Natural killer cell (primary cell): Measurements from ENCODE around the gene PKHD1. TPM values are rescaled to one million over a fixed set of nuclear protein-coding genes. Genes with fewer than 3 reads are reported as not detected.

Source experiments
- ATAC-seq, 3 donors: fragments of 150-1000 bp in 2 of 3; fragments of 200-7000 bp in 1 of 3; cut with Tn5 transposase; 1 replicate in 1 of 3; 2 replicates in 2 of 3; pipeline ENCODE4 v1.10.0; 2021; ENCODE audit warnings: mild to moderate bottlenecking in 2 of 3, moderate library complexity in 2 of 3
- DNase-seq, 2 donors: peaks; one replicate each; pipeline versions ENCODE4 v3.0.0 to v3.0.0-alpha.2; 2013 to 2021; ENCODE audit warnings: mixed read lengths in 1 of 2
- H3K27ac ChIP-seq: one replicate; pipeline ENCODE4 v1.5.1; 2013; ENCODE audit warnings: mild to moderate bottlenecking, low read length
- H3K27me3 ChIP-seq: one replicate; pipeline ENCODE4 v1.6.1; 2013; ENCODE audit warnings: low read length; ENCODE audit not compliant: control insufficient read depth, insufficient read depth
- H3K36me3 ChIP-seq: one replicate; pipeline ENCODE4 v1.6.1; 2013; ENCODE audit warnings: low read length; ENCODE audit not compliant: control insufficient read depth, insufficient read depth
- H3K4me1 ChIP-seq: one replicate; pipeline ENCODE4 v1.6.1; 2013; ENCODE audit warnings: low read length; ENCODE audit not compliant: control insufficient read depth, insufficient read depth
- H3K4me3 ChIP-seq: one replicate; pipeline ENCODE4 v1.5.1; 2013; ENCODE audit warnings: low read length
- H3K9me3 ChIP-seq: one replicate; pipeline ENCODE4 v1.6.1; 2013; ENCODE audit warnings: low read length; ENCODE audit not compliant: control insufficient read depth, insufficient read depth
- H3K27ac Mint-ChIP-seq, 2 donors: one replicate each; pipeline ENCODE4 v1.8.0; 2022; ENCODE audit warnings: mild to moderate bottlenecking in 2 of 2, mixed read lengths in 2 of 2, moderate library complexity in 1 of 2
- H3K27me3 Mint-ChIP-seq, 2 donors: one replicate each; pipeline ENCODE4 v1.8.0; 2022; ENCODE audit warnings: low read depth in 2 of 2, mixed read lengths in 2 of 2
- H3K36me3 Mint-ChIP-seq: one replicate; pipeline ENCODE4 v1.8.0; 2022; ENCODE audit warnings: mixed read lengths
- H3K4me1 Mint-ChIP-seq, 2 donors: one replicate each; pipeline ENCODE4 v1.8.0; 2022; ENCODE audit warnings: mixed read lengths in 2 of 2
- H3K4me3 Mint-ChIP-seq: one replicate; pipeline ENCODE4 v1.8.0; 2022; ENCODE audit warnings: mild to moderate bottlenecking, moderate library complexity, mixed read lengths
- H3K9me3 Mint-ChIP-seq, 2 donors: one replicate each; pipeline ENCODE4 v1.8.0; 2022; ENCODE audit warnings: mixed read lengths in 2 of 2
- CTCF ChIP-seq: fragments of 200-600 bp; IDR thresholded peaks from one replicate; pipeline ENCODE4 v1.8.0; 2022; ENCODE audit warnings: antibody characterized with exemption
- WGBS: methylation state at CpG from one replicate; pipeline ENCODE4 v1.1.7; 2013; ENCODE audit warnings: missing lambda C conversion rate; ENCODE audit not compliant: insufficient coverage; 5-methylcytosine and 5-hydroxymethylcytosine counted together
- intact Hi-C: fragments of 100-400 bp; cut with micrococcal nuclease; formaldehyde crosslinking; loops from one replicate; pipeline ENCODE4 v1.14.2; 2022
- total RNA-seq, 4 donors: library from RNA; stranded (reverse); fragments of 120-200 nt in 1 of 4; gene quantifications; one replicate each; pipeline versions ENCODE4 v1.2.3 to v1.2.4, GENCODE V29; 2013 to 2022

PKHD1 gene
- total RNA-seq, 3 donors from 2014 or later (not counting 1 experiment from before 2014, with no cell fraction given), result not detected

DNA sequence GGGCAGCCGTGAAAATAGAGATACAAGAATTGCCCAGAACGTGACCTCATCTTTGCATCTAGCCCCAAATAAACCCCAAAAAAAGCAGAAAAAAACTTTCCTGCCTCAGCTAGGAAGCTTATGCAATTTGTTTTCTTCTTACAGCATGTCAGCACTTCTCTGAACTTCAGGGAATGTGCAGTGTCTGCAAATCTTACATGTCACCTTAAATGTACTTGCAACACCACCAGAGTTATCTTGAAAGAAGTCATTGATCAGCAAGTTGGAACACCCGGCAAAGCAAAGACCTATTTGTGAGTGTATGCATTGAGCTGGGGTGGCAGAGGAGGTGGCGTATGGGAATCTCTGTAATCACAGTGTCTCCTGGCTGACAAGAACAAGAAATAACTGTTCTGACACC, 123.4 kb downstream of the PKHD1 start:
- Mint-ChIP-seq H3K9me3 (no peaks in the 10 kb centered on the region), H3K4me3 (no peak overlapping the region), H3K27ac (no peak overlapping the region), H3K27me3 (peaks cover 17 to 21% of the 10 kb centered on the region in 2 donors), H3K36me3 (no peaks in the 10 kb centered on the region), H3K4me1 (no peaks in the 10 kb centered on the region)
- Histone ChIP-seq H3K27me3 (no peaks in the 10 kb centered on the region), H3K9me3 (no peaks in the 10 kb centered on the region), H3K4me3 (no peak overlapping the region), H3K36me3 (no peaks in the 10 kb centered on the region), H3K4me1 (no peaks in the 10 kb centered on the region), H3K27ac (no peak overlapping the region)
- ATAC-seq, result no peak
- whole genome bisulfite sequencing, result 94% methylated on average over 4 of the region's 4 CpGs
- no peak for DNase-seq
- TF ChIP-seq CTCF, result no peak
- intact Hi-C loops, result no loop called here

DNA sequence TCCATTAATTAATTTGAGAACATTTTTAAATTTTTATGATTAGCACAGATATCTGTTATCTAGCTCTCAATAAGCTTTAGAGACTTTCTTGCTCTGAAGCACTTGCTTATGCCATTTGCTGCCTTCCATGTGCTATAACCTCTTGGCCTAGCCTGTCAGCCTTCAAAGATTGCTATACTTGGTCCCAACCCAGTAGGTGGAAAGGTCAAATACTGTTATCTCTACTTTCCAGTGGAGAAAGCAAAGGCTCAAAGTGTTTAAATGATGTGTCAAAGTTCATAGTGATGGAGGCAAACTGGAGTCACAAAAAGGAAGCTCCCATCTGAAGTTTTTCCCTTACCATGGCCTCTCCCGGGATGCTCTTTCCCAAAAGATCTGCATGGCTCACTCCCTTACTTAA, 125.1 kb downstream of the PKHD1 start:
- H3K27ac Mint-ChIP-seq, result no peak overlapping the region
- no peaks in the 10 kb centered on the region for H3K4me1 Mint-ChIP-seq
- H3K9me3 Mint-ChIP-seq, result no peaks in the 10 kb centered on the region
- Histone ChIP-seq H3K27me3 (no peaks in the 10 kb centered on the region), H3K4me3 (no peak overlapping the region), H3K4me1 (no peaks in the 10 kb centered on the region), H3K27ac (no peak overlapping the region), H3K9me3 (no peaks in the 10 kb centered on the region), H3K36me3 (no peaks in the 10 kb centered on the region)
- no peak overlapping the region for H3K4me3 Mint-ChIP-seq
- no peak for DNase-seq
- TF ChIP-seq CTCF, result no peak
- intact Hi-C loops, result no loop called here
- 85% methylated on average over 1 of the region's 1 CpG for WGBS
- no peaks in the 10 kb centered on the region for H3K36me3 Mint-ChIP-seq
- peaks cover 17 to 21% of the 10 kb centered on the region in 2 donors for H3K27me3 Mint-ChIP-seq
- ATAC-seq, result no peak

- Histone ChIP-seq H3K9me3 (no peaks in the 10 kb centered on the region), H3K4me3 (no peak overlapping the region), H3K27me3 (no peaks in the 10 kb centered on the region), H3K4me1 (no peaks in the 10 kb centered on the region), H3K27ac (no peak overlapping the region), H3K36me3 (no peaks in the 10 kb centered on the region)
- Mint-ChIP-seq H3K27ac (no peak overlapping the region), H3K9me3 (no peaks in the 10 kb centered on the region), H3K27me3 (peaks cover 14 to 28% of the 10 kb centered on the region in 2 donors), H3K4me3 (no peak overlapping the region), H3K36me3 (no peaks in the 10 kb centered on the region), H3K4me1 (no peaks in the 10 kb centered on the region)
- 44% methylated on average over 2 of the region's 2 CpGs for WGBS
- no peak for TF ChIP-seq CTCF
- intact Hi-C loops, result no loop called here
- DNase-seq (no peak), ATAC-seq (no peak)
Measured at GRCh38 chr6:51960419-51960818, 127.0 kb downstream of the PKHD1 start.

GRCh38 chr6:51959744-51960383, 127.5 kb downstream of the PKHD1 start:
- 3% methylated on average over 4 of the region's 6 CpGs for WGBS
- Histone ChIP-seq H3K27me3 (no peaks in the 10 kb centered on the region), H3K36me3 (no peaks in the 10 kb centered on the region), H3K4me1 (no peaks in the 10 kb centered on the region), H3K4me3 (no peak overlapping the region), H3K9me3 (no peaks in the 10 kb centered on the region), H3K27ac (no peak overlapping the region)
- DNase-seq, result peak in 1 of 2 donors; percentile 23
- no peak overlapping the region for H3K27ac Mint-ChIP-seq
- no peaks in the 10 kb centered on the region for H3K36me3 Mint-ChIP-seq
- intact Hi-C loops, result no loop called here
- no peak overlapping the region for H3K4me3 Mint-ChIP-seq
- no peaks in the 10 kb centered on the region for H3K4me1 Mint-ChIP-seq
- no peak for TF ChIP-seq CTCF
- H3K9me3 Mint-ChIP-seq, result no peaks in the 10 kb centered on the region
- ATAC-seq, result peak in 1 of 3 donors; percentile 30
- H3K27me3 Mint-ChIP-seq, result peaks cover 14 to 27% of the 10 kb centered on the region in 2 donors
